Measurements from ENCODE around the gene KDM4E.
"Not testable (repeated sequence)": the region's sequence is repeated elsewhere in the genome, so short reads cannot be mapped to it uniquely, and the experiment has no call there.

The KDM4E gene

GRCh38 chr11:95045812-95046211, 20.8 kb downstream of the KDM4E start:
- ChIA-PET CTCF (no interaction called here), POLR2A (no interaction called here)
- no peak for DNase-seq (ENCODE audit: low read depth, low spot score)
- H3K4me3 ChIP-seq (ENCODE audit: low read depth, low read length): no peak overlapping the region
- TF ChIP-seq CTCF (IDR thresholded peaks at IDR 0.05; ENCODE audit: insufficient read depth, low read length, missing control alignments): no peak

- POLR2A ChIA-PET; DNase-seq (ENCODE audit: low read depth, low spot score); CTCF ChIA-PET; H3K4me3 ChIP-seq (ENCODE audit: low read depth, low read length): not testable (repeated sequence)
Measured at GRCh38 chr11:95049122-95049521, 24.1 kb downstream of the KDM4E start, which contains the start of gene KDM4F. TSS of gene KDM4F (plus strand) at chr11:95049422.

- POLR2A ChIA-PET: no interaction called here
- TF ChIP-seq CTCF (IDR thresholded peaks at IDR 0.05; ENCODE audit: insufficient read depth, low read length, missing control alignments): no peak
Measured at GRCh38 chr11:95050595-95051202, 25.6 kb downstream of the KDM4E start.

GRCh38 chr11:95054356-95054755, 29.3 kb downstream of the KDM4E start:
- DNase-seq (ENCODE audit: low read depth, low spot score): no peak
- no peak overlapping the region for H3K4me3 ChIP-seq (ENCODE audit: low read depth, low read length)
- ChIA-PET POLR2A (no interaction called here), CTCF (interaction anchor here (1.5 kb wide), 1 partner anchor 13 kb away, joined by 3 read pairs; no protein-coding TSS in a partner anchor)
- TF ChIP-seq CTCF (IDR thresholded peaks at IDR 0.05; ENCODE audit: insufficient read depth, low read length, missing control alignments): no peak

More at GRCh38 chr11:95050595-95051202, 25.6 kb downstream of the KDM4E start:
- no peak for DNase-seq (ENCODE audit: low read depth, low spot score)
- no peak overlapping the region for H3K4me3 ChIP-seq (ENCODE audit: low read depth, low read length)
- CTCF ChIA-PET: no interaction called here

GRCh38 chr11:95055283-95055897, 30.3 kb downstream of the KDM4E start:
- no peak for TF ChIP-seq CTCF (IDR thresholded peaks at IDR 0.05; ENCODE audit: insufficient read depth, low read length, missing control alignments)
- POLR2A ChIA-PET: no interaction called here
- no peak overlapping the region for H3K4me3 ChIP-seq (ENCODE audit: low read depth, low read length)
- no peak for DNase-seq (ENCODE audit: low read depth, low spot score)
- CTCF ChIA-PET: interaction anchor here (0.6 to 4.0 kb wide), 4 partner anchors 12 to 587 kb away, joined by 3 to 22 read pairs (median 4); partner anchors contain the start of gene SRSF8

GRCh38 chr11:95057959-95058358, 32.9 kb downstream of the KDM4E start:
- no peak for TF ChIP-seq CTCF (IDR thresholded peaks at IDR 0.05; ENCODE audit: insufficient read depth, low read length, missing control alignments)
- DNase-seq (ENCODE audit: low read depth, low spot score): no peak
- no peak overlapping the region for H3K4me3 ChIP-seq (ENCODE audit: low read depth, low read length)
- POLR2A ChIA-PET: no interaction called here
- CTCF ChIA-PET: interaction anchor here (1.1 to 4.0 kb wide), 4 partner anchors 9 to 13 kb away, joined by 3 to 22 read pairs (median 4); partner anchors contain the start of gene SRSF8
